Vagina (tissue), 2 donors: ENCODE results near the gene PTPN1.

ENCODE experiments used
- POLR2A ChIP-seq, 2 donors: fragments of 450-650 bp; IDR thresholded peaks; one replicate each; pipeline ENCODE4 v1.6.1; 2017; ENCODE audit warnings: antibody characterized with exemption in 2 of 2, mild to moderate bottlenecking in 2 of 2, moderate library complexity in 2 of 2
- POLR2AphosphoS5 ChIP-seq, 2 donors: sonication (generic); formaldehyde crosslinking; IDR thresholded peaks; one replicate each; pipeline ENCODE4 v1.9.0; 2017; ENCODE audit warnings: antibody characterized with exemption in 2 of 2, mild to moderate bottlenecking in 2 of 2, low read depth in 1 of 2; ENCODE audit not compliant: insufficient read depth in 1 of 2
- TF ChIP-seq, protein P1 (sequence below), 3 experiments: fragments of 450-650 bp in 2 of 3; fragments of 200-600 bp in 1 of 3; sonication (generic) in 1 of 3; IDR thresholded peaks; one replicate each; pipeline ENCODE4 v1.5.1; 2017 to 2019; ENCODE audit warnings: antibody characterized with exemption in 3 of 3, mild to moderate bottlenecking in 2 of 3, moderate library complexity in 2 of 3

DNA sequence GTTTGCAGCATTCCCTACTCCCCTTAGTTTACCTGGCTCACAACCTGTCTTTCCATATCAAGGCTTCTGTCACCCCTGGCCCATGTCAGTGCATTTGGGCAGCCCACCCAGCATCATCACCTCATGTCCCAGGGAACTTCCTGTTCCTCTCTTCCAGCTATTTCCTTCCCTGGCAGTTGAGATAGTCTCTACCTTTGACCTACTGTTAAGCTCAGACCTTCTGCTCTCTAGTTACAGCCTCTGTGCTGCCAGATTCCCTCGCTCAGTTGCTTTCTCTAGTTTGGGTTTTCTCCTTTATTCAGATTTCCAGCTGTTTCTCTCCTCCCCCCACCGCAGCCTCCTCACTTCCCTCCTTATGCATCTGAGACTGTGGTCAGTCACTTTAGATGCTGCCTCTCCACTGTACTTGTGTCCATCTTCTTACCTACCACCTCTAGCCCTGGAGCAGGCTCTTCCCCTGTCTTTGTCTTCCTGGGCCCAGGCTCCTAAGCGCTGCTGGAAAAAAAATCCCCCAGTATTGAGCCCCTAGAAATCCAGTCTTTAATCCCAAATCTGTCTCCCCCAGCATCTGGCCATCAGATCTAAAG is 16.3 kb downstream of the PTPN1 start:
- TF ChIP-seq, protein P1, sequence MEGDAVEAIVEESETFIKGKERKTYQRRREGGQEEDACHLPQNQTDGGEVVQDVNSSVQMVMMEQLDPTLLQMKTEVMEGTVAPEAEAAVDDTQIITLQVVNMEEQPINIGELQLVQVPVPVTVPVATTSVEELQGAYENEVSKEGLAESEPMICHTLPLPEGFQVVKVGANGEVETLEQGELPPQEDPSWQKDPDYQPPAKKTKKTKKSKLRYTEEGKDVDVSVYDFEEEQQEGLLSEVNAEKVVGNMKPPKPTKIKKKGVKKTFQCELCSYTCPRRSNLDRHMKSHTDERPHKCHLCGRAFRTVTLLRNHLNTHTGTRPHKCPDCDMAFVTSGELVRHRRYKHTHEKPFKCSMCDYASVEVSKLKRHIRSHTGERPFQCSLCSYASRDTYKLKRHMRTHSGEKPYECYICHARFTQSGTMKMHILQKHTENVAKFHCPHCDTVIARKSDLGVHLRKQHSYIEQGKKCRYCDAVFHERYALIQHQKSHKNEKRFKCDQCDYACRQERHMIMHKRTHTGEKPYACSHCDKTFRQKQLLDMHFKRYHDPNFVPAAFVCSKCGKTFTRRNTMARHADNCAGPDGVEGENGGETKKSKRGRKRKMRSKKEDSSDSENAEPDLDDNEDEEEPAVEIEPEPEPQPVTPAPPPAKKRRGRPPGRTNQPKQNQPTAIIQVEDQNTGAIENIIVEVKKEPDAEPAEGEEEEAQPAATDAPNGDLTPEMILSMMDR (IDR thresholded peaks at IDR 0.05) = no peak
- TF ChIP-seq POLR2AphosphoS5 (IDR thresholded peaks at IDR 0.05; ENCODE audit: insufficient read depth in 1 of 2, low read depth in 1 of 2) = no peak
- no peak for TF ChIP-seq POLR2A (IDR thresholded peaks at IDR 0.05)
